GM12873 (cell line): ENCODE measurements around the gene TMEM151B.

Experiments used
- CTCF ChIP-seq: IDR thresholded peaks from 2 replicates; pipeline ENCODE4 v1.5.1; 2012; ENCODE audit warnings: low read depth, mild to moderate bottlenecking, moderate library complexity, low read length, control low read depth; ENCODE audit not compliant: insufficient read depth; ENCODE audit errors: missing control alignments

The TMEM151B gene

GRCh38 chr6:44235269-44235668 is 35.0 kb upstream of the TMEM151B start:
- no peak for TF ChIP-seq CTCF

- no peak for TF ChIP-seq CTCF
These were observed 34.2 kb upstream of the TMEM151B start for GRCh38 chr6:44235891-44236516.

- TF ChIP-seq CTCF, result no peak
These were observed 33.0 kb upstream of the TMEM151B start for GRCh38 chr6:44237021-44237812.

- peak; percentile 98 for TF ChIP-seq CTCF
These were observed 32.3 kb upstream of the TMEM151B start for GRCh38 chr6:44237813-44238433.

GRCh38 chr6:44238687-44239350 is 31.4 kb upstream of the TMEM151B start:
- TF ChIP-seq CTCF, result no peak

GRCh38 chr6:44243345-44243744 is 26.9 kb upstream of the TMEM151B start:
- no peak for TF ChIP-seq CTCF
